Activated T-cell treated with anti-CD3 and anti-CD28 coated beads, Interleukin-2, amount 50 U/mL, for 4 hours (primary cell): ENCODE results near the gene TAF1A. TPM values are rescaled to one million over a fixed set of nuclear protein-coding genes. Genes with fewer than 3 reads are reported as not detected.

Experiments
- ATAC-seq, 2 donors: fragments of 200-7000 bp; cut with Tn5 transposase; one replicate each; pipeline ENCODE4 v1.10.0; 2021
- DNase-seq: peaks from one replicate; pipeline ENCODE4 v3.0.0-alpha.2; 2020
- H3K27me3 Mint-ChIP-seq: one replicate; pipeline ENCODE4 v1.8.0; 2021; ENCODE audit warnings: low read depth, mixed read lengths
- H3K36me3 Mint-ChIP-seq: one replicate; pipeline ENCODE4 v1.8.0; 2022; ENCODE audit warnings: mixed read lengths; ENCODE audit not compliant: insufficient read depth
- H3K4me1 Mint-ChIP-seq: one replicate; pipeline ENCODE4 v1.8.0; 2021; ENCODE audit warnings: low read depth, mixed read lengths
- H3K4me3 Mint-ChIP-seq: one replicate; pipeline ENCODE4 v1.8.0; 2021; ENCODE audit warnings: mild to moderate bottlenecking, moderate library complexity, mixed read lengths
- H3K9me3 Mint-ChIP-seq: one replicate; pipeline ENCODE4 v1.8.0; 2021; ENCODE audit warnings: mixed read lengths
- total RNA-seq, 3 donors: library from RNA; stranded (reverse); gene quantifications; one replicate each; pipeline ENCODE4 v1.2.1, GENCODE V29; 2021

TAF1A gene
- total RNA-seq, 3 donors from 2014 or later, result 24.8 to 34.3 (median 30.8) TPM

GRCh38 chr1:222539951-222540597 is 49.7 kb downstream of the TAF1A start:
- DNase-seq, result no peak
- no peaks in the 10 kb centered on the region for H3K9me3 Mint-ChIP-seq

GRCh38 chr1:222535455-222535854 is 54.3 kb downstream of the TAF1A start:
- H3K9me3 Mint-ChIP-seq, result no peaks in the 10 kb centered on the region
- H3K27me3 Mint-ChIP-seq, result no peaks in the 10 kb centered on the region
- ATAC-seq (no peak), DNase-seq (no peak)
- no peak overlapping the region for H3K4me3 Mint-ChIP-seq
- H3K36me3 Mint-ChIP-seq, result no peaks in the 10 kb centered on the region
- no peaks in the 10 kb centered on the region for H3K4me1 Mint-ChIP-seq

More at GRCh38 chr1:222539951-222540597, 49.7 kb downstream of the TAF1A start:
- H3K27me3 Mint-ChIP-seq, result peaks cover 6% of the 10 kb centered on the region
- no peak overlapping the region for H3K4me3 Mint-ChIP-seq
- H3K36me3 Mint-ChIP-seq, result no peaks in the 10 kb centered on the region
- H3K4me1 Mint-ChIP-seq, result no peaks in the 10 kb centered on the region
- no peak for ATAC-seq

GRCh38 chr1:222530852-222531251 is 58.9 kb downstream of the TAF1A start:
- Mint-ChIP-seq H3K9me3 (no peaks in the 10 kb centered on the region), H3K27me3 (peaks cover 2% of the 10 kb centered on the region), H3K4me3 (no peak overlapping the region), H3K4me1 (no peaks in the 10 kb centered on the region), H3K36me3 (no peaks in the 10 kb centered on the region)
- DNase-seq, result no peak
- ATAC-seq, result no peak

GRCh38 chr1:222529916-222530315 is 59.8 kb downstream of the TAF1A start:
- Mint-ChIP-seq H3K9me3 (no peaks in the 10 kb centered on the region), H3K4me1 (no peaks in the 10 kb centered on the region), H3K36me3 (no peaks in the 10 kb centered on the region), H3K4me3 (no peak overlapping the region), H3K27me3 (peaks cover 2% of the 10 kb centered on the region)
- DNase-seq (no peak), ATAC-seq (no peak)

- no peak for ATAC-seq
- Mint-ChIP-seq H3K4me3 (no peak overlapping the region), H3K9me3 (no peaks in the 10 kb centered on the region), H3K27me3 (peaks cover 2% of the 10 kb centered on the region), H3K36me3 (no peaks in the 10 kb centered on the region), H3K4me1 (no peaks in the 10 kb centered on the region)
- no peak for DNase-seq
Observed at GRCh38 chr1:222529181-222529580, 60.6 kb downstream of the TAF1A start.

GRCh38 chr1:222525951-222526350 is 63.8 kb downstream of the TAF1A start:
- Mint-ChIP-seq H3K9me3 (peaks cover 6% of the 10 kb centered on the region), H3K36me3 (no peaks in the 10 kb centered on the region), H3K27me3 (peaks cover 4% of the 10 kb centered on the region), H3K4me3 (no peak overlapping the region), H3K4me1 (no peaks in the 10 kb centered on the region)
- DNase-seq (no peak), ATAC-seq (no peak)

GRCh38 chr1:222523852-222524251 is 65.9 kb downstream of the TAF1A start:
- Mint-ChIP-seq H3K4me3 (no peak overlapping the region), H3K9me3 (peaks cover 6% of the 10 kb centered on the region), H3K27me3 (peaks cover 2% of the 10 kb centered on the region), H3K36me3 (no peaks in the 10 kb centered on the region), H3K4me1 (no peaks in the 10 kb centered on the region)
- ATAC-seq, result no peak
- no peak for DNase-seq

GRCh38 chr1:222522105-222522915 is 67.4 kb downstream of the TAF1A start:
- no peaks in the 10 kb centered on the region for H3K4me1 Mint-ChIP-seq
- H3K4me3 Mint-ChIP-seq, result no peak overlapping the region
- DNase-seq (no peak), ATAC-seq (no peak)
- peaks cover 6% of the 10 kb centered on the region for H3K9me3 Mint-ChIP-seq
- no peaks in the 10 kb centered on the region for H3K36me3 Mint-ChIP-seq
- peaks cover 2% of the 10 kb centered on the region for H3K27me3 Mint-ChIP-seq

GRCh38 chr1:222521299-222522104 is 68.2 kb downstream of the TAF1A start:
- ATAC-seq (no peak), DNase-seq (no peak)
- H3K36me3 Mint-ChIP-seq, result no peaks in the 10 kb centered on the region
- peaks cover 2% of the 10 kb centered on the region for H3K27me3 Mint-ChIP-seq
- H3K4me3 Mint-ChIP-seq, result no peak overlapping the region
- peaks cover 6% of the 10 kb centered on the region for H3K9me3 Mint-ChIP-seq
- H3K4me1 Mint-ChIP-seq, result no peaks in the 10 kb centered on the region

Other genes with a start within 250 kb of the TAF1A start
- gene HHIPL2, start 41.8 kb downstream of the TAF1A start, total RNA-seq, result 1 to 10 TPM; 1.6 to 1.7 (median 1.7) TPM
- gene MIA3, start 28.2 kb upstream of the TAF1A start, total RNA-seq, result 10 to 100 TPM; 33.4 to 39.1 (median 35.4) TPM
- 10 to 100 TPM; 28.8 to 34.4 (median 30.1) TPM for gene AIDA, start 122.6 kb upstream of the TAF1A start, total RNA-seq
- gene BROX, start 122.6 kb upstream of the TAF1A start, total RNA-seq, result 10 to 100 TPM; 30.2 to 32.7 (median 30.4) TPM
- not detected for gene FAM177B, start 147.3 kb upstream of the TAF1A start, total RNA-seq
- gene DISP1, start 225.1 kb upstream of the TAF1A start, total RNA-seq, result 1 to 10 TPM; 1.0 to 1.9 (median 1.1) TPM